PC-3 (cell line): ENCODE measurements around the gene TRIAP1.

Experiments used
- CTCF ChIP-seq: fragments of 300-600 bp; sonication (generic); conservative IDR thresholded peaks from 2 replicates; pipeline ENCODE4 v1.5.1; 2017; ENCODE audit warnings: antibody characterized with exemption, low read depth, mild to moderate bottlenecking, low read length
- EZH2 ChIP-seq: fragments of 300-600 bp; sonication (generic); IDR thresholded peaks from one replicate; pipeline ENCODE4 v1.6.1; 2017; ENCODE audit warnings: antibody characterized with exemption, mild to moderate bottlenecking, low read length; ENCODE audit not compliant: unreplicated experiment

GRCh38 chr12:120457133-120457532 lies 10.9 kb upstream of the TRIAP1 start:
- TF ChIP-seq CTCF (peak; percentile 65), EZH2 (no peak)
